Measurements from ENCODE around the gene CASP7. TPM values are rescaled to one million over a fixed set of nuclear protein-coding genes. Genes with fewer than 3 reads are reported as not detected.

The CASP7 gene
- total RNA-seq, 1 experiment from 2014 or later: 14.0 TPM

DNA sequence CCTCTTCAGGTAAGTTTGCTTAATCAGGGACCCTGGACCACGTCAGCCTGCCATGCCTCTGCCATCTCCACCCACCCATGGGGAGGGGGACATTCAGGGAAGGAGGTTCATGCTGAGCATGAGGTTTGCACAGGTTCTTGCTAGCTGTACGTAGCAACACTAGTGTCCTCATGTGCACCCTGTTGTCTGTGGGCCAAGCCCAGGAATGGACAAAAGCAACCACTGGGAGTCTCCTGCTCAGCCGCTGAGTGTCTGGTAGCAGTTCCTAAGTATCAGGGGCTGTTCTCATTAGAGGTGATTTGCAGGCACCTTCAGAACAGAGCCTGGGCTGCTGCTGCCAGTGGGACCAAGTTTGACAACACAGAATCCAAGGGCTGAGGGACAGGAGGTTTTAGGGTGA is 17.9 kb downstream of the CASP7 start:
- Histone ChIP-seq H3K4me1 (replicated peaks; ENCODE audit: insufficient read depth) (no peaks in the 10 kb centered on the region), H3K9me3 (ENCODE audit: insufficient read depth, low read depth) (no peaks in the 10 kb centered on the region), H4K20me1 (ENCODE audit: insufficient read depth) (no peaks in the 10 kb centered on the region), H3K4me3 (no peak overlapping the region), H3K79me2 (ENCODE audit: low read depth) (no peaks in the 10 kb centered on the region), H3K36me3 (ENCODE audit: low read depth) (no peaks in the 10 kb centered on the region), H3K9me2 (ENCODE audit: insufficient read depth) (no peaks in the 10 kb centered on the region), H2AFZ (no peak overlapping the region), H3K27me3 (ENCODE audit: insufficient read depth, low read depth) (no peaks in the 10 kb centered on the region), H3F3A (ENCODE audit: insufficient read depth, low read depth) (no peaks in the 10 kb centered on the region), H3K27ac (no peak overlapping the region), H3K4me2 (no peak overlapping the region)
- DNase-seq: no peak
- BruUV-seq (replicated peaks): no TSS peak
- ChIA-PET CTCF (no interaction called here), POLR2A (ENCODE audit: unreplicated experiment) (no interaction called here)
- TF ChIP-seq, protein P1, sequence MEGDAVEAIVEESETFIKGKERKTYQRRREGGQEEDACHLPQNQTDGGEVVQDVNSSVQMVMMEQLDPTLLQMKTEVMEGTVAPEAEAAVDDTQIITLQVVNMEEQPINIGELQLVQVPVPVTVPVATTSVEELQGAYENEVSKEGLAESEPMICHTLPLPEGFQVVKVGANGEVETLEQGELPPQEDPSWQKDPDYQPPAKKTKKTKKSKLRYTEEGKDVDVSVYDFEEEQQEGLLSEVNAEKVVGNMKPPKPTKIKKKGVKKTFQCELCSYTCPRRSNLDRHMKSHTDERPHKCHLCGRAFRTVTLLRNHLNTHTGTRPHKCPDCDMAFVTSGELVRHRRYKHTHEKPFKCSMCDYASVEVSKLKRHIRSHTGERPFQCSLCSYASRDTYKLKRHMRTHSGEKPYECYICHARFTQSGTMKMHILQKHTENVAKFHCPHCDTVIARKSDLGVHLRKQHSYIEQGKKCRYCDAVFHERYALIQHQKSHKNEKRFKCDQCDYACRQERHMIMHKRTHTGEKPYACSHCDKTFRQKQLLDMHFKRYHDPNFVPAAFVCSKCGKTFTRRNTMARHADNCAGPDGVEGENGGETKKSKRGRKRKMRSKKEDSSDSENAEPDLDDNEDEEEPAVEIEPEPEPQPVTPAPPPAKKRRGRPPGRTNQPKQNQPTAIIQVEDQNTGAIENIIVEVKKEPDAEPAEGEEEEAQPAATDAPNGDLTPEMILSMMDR (conservative IDR thresholded peaks at IDR 0.05): no peak
- no peak for TF ChIP-seq EZH2 (IDR thresholded peaks at IDR 0.05; ENCODE audit: low read depth)
- intact Hi-C loops (cut with micrococcal nuclease; ENCODE audit: unreplicated experiment): no loop called here

GRCh38 chr10:113704637-113705343 is 25.1 kb downstream of the CASP7 start:
- no peak overlapping the region for H3K4me3 ChIP-seq
- no peaks in the 10 kb centered on the region for H3K79me2 ChIP-seq (ENCODE audit: low read depth)
- no peaks in the 10 kb centered on the region for H3K9me3 ChIP-seq (ENCODE audit: insufficient read depth, low read depth)
- no peak overlapping the region for H2AFZ ChIP-seq
- H3K27ac ChIP-seq: no peak overlapping the region
- intact Hi-C loops (cut with micrococcal nuclease; ENCODE audit: unreplicated experiment): loop anchor here (1.0 to 10.0 kb wide), 3 partner anchors 94 to 399 kb away; partner anchors contain the start of genes DCLRE1A and NHLRC2
- no peaks in the 10 kb centered on the region for H3F3A ChIP-seq (ENCODE audit: insufficient read depth, low read depth)
- no peaks in the 10 kb centered on the region for H4K20me1 ChIP-seq (ENCODE audit: insufficient read depth)
- H3K27me3 ChIP-seq (ENCODE audit: insufficient read depth, low read depth): no peaks in the 10 kb centered on the region
- POLR2A ChIA-PET (ENCODE audit: unreplicated experiment): no interaction called here
- TF ChIP-seq, protein P1 (conservative IDR thresholded peaks at IDR 0.05): peak; percentile 76
- no peak for TF ChIP-seq EZH2 (IDR thresholded peaks at IDR 0.05; ENCODE audit: low read depth)
- CTCF ChIA-PET: interaction anchor here (0.6 to 0.7 kb wide), 2 partner anchors 392 to 599 kb away, joined by 3 read pairs; no protein-coding TSS in a partner anchor
- no peak for DNase-seq
- H3K9me2 ChIP-seq (ENCODE audit: insufficient read depth): no peaks in the 10 kb centered on the region
- no peak overlapping the region for H3K4me2 ChIP-seq
- H3K4me1 ChIP-seq (replicated peaks; ENCODE audit: insufficient read depth): no peaks in the 10 kb centered on the region
- BruUV-seq (replicated peaks): no TSS peak
- H3K36me3 ChIP-seq (ENCODE audit: low read depth): no peaks in the 10 kb centered on the region

- Histone ChIP-seq H3K27me3 (ENCODE audit: insufficient read depth, low read depth) (no peaks in the 10 kb centered on the region), H3K4me3 (no peak overlapping the region), H4K20me1 (ENCODE audit: insufficient read depth) (no peaks in the 10 kb centered on the region), H3F3A (ENCODE audit: insufficient read depth, low read depth) (no peaks in the 10 kb centered on the region), H2AFZ (no peak overlapping the region), H3K9me2 (ENCODE audit: insufficient read depth) (no peaks in the 10 kb centered on the region), H3K4me2 (no peak overlapping the region), H3K36me3 (ENCODE audit: low read depth) (no peaks in the 10 kb centered on the region), H3K9me3 (ENCODE audit: insufficient read depth, low read depth) (no peaks in the 10 kb centered on the region), H3K27ac (no peak overlapping the region), H3K4me1 (replicated peaks; ENCODE audit: insufficient read depth) (no peaks in the 10 kb centered on the region), H3K79me2 (ENCODE audit: low read depth) (no peaks in the 10 kb centered on the region)
- BruUV-seq (replicated peaks): no TSS peak
- no peak for DNase-seq
- intact Hi-C loops (cut with micrococcal nuclease; ENCODE audit: unreplicated experiment): loop anchor here (1.0 to 10.0 kb wide), 3 partner anchors 94 to 398 kb away; partner anchors contain the start of genes DCLRE1A and NHLRC2
- CTCF ChIA-PET: interaction anchor here (0.6 kb wide), 1 partner anchor 391 kb away, joined by 3 read pairs; no protein-coding TSS in a partner anchor
- POLR2A ChIA-PET (ENCODE audit: unreplicated experiment): no interaction called here
- TF ChIP-seq, protein P1 (conservative IDR thresholded peaks at IDR 0.05): no peak
- TF ChIP-seq EZH2 (IDR thresholded peaks at IDR 0.05; ENCODE audit: low read depth): no peak
Measured at GRCh38 chr10:113705344-113705652, 25.6 kb downstream of the CASP7 start.
